Measurements from ENCODE around the gene GLIPR1L1.

GLIPR1L1 gene

GRCh38 chr12:75350413-75350812, 15.9 kb downstream of the GLIPR1L1 start:
- DNase-seq (ENCODE audit: low read depth in 2 of 2): no peak

DNA sequence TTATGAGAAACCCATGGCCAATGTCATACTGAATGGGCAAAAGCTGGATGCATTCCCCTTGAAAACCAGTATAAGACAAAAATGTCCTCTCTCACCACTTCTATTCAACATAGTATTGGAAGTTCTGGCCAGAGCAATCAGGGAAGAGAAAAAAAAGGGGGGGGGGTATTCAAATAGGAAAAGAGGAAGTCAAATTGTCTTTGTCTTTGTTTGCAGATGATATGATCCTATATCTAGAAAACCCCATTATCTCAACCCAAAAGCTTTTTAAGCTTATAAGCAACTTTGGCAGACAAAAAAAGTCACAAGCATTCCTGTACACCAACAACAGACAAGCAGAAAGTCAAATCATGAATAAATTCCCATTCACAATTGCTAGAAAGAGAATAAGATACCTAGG, 19.5 kb downstream of the GLIPR1L1 start:
- DNase-seq (ENCODE audit: low read depth in 2 of 2): no peak

DNA sequence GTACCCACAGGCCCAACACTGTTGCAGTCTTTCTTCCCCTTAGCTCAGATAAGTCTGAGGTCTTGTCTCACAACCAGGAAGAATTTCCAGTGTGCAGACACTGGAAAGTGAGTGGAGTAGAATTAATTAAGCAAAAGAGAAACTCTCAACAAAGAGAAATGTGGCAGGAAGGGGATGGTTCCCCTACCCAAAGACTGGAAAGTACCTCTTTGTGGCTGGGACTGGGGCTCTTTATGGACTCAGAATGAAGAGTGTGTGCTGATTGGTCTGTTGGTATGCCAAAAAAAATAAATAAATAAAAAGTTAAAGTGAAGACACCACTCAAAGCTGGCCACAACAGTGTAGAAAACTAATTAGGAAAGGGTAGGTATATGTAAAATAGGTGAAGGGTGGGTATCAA, 26.4 kb downstream of the GLIPR1L1 start:
- DNase-seq (ENCODE audit: low read depth in 2 of 2): no peak

DNA sequence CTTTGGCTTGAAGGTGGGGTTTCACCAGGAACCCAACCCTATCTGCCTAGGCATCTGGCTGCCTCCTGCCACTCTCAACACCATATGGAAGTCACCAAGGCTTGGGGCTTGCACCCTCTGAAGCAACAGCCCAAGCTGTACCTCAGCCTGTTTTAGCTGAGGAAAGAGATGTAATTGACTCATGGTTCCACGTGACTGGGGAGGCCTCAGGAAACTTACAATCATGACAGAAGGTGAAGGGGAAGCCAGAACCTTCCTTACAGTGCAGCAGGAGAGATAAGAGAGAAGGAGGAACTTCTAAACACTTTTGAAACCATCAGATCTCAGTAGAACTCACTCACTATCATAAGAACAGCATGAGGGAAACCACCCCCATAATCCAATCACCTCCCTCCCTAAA, 26.9 kb downstream of the GLIPR1L1 start:
- no peak for DNase-seq (ENCODE audit: low read depth in 2 of 2)

DNA sequence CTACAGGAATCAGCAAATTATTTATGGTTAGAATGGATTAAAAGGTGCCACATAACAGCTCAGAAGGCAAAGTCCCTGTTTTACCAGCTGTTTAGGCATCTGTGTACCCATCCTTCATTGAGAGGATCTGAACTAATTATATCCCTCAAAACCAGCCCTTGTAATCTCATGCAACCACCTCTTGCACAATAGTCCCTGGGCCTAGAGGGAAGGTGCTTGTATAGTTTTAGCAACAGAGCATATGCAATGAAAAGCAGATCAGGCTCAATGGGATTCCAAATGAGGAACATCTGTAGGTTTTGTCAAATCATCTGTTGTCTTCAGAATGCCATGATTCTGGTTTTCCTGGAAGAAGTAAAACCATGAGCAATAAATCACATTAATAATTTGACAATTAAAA, 30.4 kb downstream of the GLIPR1L1 start:
- DNase-seq (ENCODE audit: low read depth in 2 of 2): no peak

DNA sequence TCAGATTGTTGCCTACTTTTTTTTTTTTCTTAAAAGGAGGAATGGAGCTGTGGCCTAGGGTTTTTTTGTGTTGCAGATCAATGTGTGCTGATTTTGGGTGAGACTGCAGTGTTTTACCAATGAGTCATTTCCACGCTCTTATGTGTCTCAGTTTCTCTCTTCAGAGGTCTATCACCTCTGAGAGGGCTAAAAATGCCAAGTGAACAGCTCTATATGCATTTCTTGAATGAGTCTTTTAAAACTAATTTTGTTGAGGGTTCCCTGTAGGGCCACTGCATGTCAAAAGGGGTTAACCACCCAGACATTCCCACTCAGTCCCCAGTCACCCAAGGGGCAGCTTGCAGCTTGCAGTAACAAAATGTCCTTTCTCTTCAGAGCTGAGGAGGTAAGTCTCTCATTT, 32.2 kb downstream of the GLIPR1L1 start:
- no peak for DNase-seq (ENCODE audit: low read depth in 2 of 2)

DNA sequence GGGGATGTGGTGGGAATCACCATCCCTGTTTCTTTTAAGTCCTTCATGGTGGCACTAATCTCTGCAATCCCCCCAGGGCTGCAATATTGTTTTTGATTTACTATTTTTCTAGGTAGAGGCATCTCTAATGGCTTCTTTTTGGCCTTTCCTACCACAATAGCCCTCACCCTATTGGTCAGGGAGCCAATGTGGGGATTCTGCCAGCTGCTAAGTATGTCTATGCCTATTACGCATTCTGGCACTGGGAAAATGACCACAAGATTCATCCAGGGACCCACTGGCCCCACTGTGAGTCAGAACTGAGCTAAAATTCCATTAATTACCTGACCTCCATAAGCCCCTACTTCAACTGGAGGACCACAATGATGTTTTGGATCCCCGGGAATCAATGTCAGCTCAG, 40.5 kb downstream of the GLIPR1L1 start:
- no peak for DNase-seq (ENCODE audit: low read depth in 2 of 2)

- no peak for DNase-seq (ENCODE audit: low read depth in 2 of 2)
Observed at GRCh38 chr12:75378354-75378753, 43.9 kb downstream of the GLIPR1L1 start.

GRCh38 chr12:75389061-75389460, 54.6 kb downstream of the GLIPR1L1 start:
- DNase-seq (ENCODE audit: low read depth in 2 of 2): no peak

GRCh38 chr12:75389706-75390105, 55.2 kb downstream of the GLIPR1L1 start:
- no peak for DNase-seq (ENCODE audit: low read depth in 2 of 2)

GRCh38 chr12:75390156-75390898, 55.9 kb downstream of the GLIPR1L1 start:
- no peak for DNase-seq (ENCODE audit: low read depth in 2 of 2)

DNA sequence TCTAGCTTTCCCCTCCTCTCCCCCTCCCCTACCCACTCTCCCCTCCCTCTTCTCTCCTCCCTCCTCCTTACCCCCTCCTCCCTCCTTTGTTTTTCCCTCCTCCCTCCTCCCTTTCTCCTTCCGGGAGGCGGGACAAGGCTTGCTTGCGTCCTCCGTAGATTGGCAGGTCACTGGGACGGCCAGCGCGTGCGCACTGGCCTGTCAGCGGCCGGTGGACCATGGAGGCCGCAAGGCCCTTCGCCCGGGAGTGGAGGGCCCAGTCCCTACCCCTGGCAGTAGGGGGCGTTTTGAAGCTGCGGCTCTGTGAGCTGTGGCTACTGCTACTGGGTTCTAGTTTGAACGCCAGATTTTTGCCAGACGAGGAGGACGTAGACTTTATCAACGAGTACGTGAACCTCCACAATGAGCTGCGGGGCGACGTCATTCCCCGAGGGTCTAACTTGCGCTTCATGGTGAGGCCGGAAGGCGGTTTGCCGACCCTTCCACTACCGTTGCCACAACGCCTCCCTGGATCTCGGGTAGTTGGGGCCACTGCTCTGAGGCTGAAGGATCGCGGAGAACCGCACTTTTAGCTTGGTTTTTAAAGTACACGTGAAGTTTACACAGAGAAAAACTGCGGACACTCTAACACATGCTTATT, 56.5 kb downstream of the GLIPR1L1 start, which contains the start of gene GLIPR1L2:
Gene GLIPR1L2 (plus strand): TSS at position 191 of the 640 bp plus-strand sequence. CDS start 28 bp downstream, at position 219.
- DNase-seq (ENCODE audit: low read depth in 2 of 2): peak; percentile 85

DNA sequence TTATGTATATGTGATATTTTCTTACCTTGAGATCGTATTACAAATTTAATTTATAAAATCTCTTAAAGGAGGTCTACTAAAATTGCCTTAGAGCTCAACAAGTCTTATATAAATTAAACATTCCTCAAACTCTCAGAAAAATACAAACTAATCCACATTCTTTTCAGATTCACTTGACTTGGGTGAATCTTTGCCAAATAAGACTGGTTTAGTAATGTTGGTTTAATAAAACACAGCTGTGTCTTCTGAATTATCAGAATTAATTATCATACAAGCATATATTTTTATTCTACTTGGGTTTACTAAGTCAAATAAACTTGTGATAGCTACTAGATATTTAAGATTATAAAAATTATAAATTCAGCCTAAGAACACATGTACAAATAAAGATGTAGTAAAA, 69.8 kb downstream of the GLIPR1L1 start:
- no peak for DNase-seq (ENCODE audit: low read depth in 2 of 2)

- no peak for DNase-seq (ENCODE audit: low read depth in 2 of 2)
Observed at GRCh38 chr12:75407683-75408082, 73.2 kb downstream of the GLIPR1L1 start.

DNA sequence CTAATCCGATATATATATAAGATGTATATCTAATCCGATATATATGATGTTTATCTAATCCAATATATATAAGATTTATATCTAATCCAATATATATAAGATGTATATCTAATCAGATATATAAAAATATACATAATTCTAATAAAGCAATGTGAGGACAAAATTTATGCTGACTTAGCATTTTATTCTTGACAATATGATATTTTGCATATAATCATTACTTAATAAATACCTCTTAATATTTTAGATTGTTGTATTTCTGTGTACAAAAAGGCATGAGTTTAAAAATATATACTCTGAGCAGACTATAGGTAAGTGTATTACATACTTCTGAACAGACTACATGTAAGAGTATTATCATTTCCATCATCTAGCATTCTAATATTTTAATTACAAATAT, 75.4 kb downstream of the GLIPR1L1 start:
- DNase-seq (ENCODE audit: low read depth in 2 of 2): no peak

- DNase-seq (ENCODE audit: low read depth in 2 of 2): no peak
Observed at GRCh38 chr12:75414671-75415070, 80.2 kb downstream of the GLIPR1L1 start.

GRCh38 chr12:75419841-75420240, 85.4 kb downstream of the GLIPR1L1 start:
- no peak for DNase-seq (ENCODE audit: low read depth in 2 of 2)
